ENCODE data around the gene MEIOSIN. TPM values are rescaled to one million over a fixed set of nuclear protein-coding genes. Genes with fewer than 3 reads are reported as not detected.
A peak's percentile ranks its signal among the peaks of the same experiment; 100 is the strongest.
"Not testable (repeated sequence)": the region's sequence is repeated elsewhere in the genome, so short reads cannot be mapped to it uniquely, and the experiment has no call there.

The MEIOSIN gene
- not detected for total RNA-seq

GRCh38 chr19:45733160-45733810 lies at the start of gene MEIOSIN:
Gene MEIOSIN (plus strand): TSS chr19:45733439. CDS start chr19:45735377, 1,938 bp downstream.
- H3K27me3 ChIP-seq = no peaks in the 10 kb centered on the region
- DNase-seq = no peak
- H3K36me3 ChIP-seq = no peaks in the 10 kb centered on the region
- H3K9me3 ChIP-seq = no peaks in the 10 kb centered on the region
- H3K27ac ChIP-seq = no peak within 1 kb of the TSS
- no peak for TF ChIP-seq CTCF (IDR thresholded peaks at IDR 0.05)
- TF ChIP-seq POLR2A (IDR thresholded peaks at IDR 0.05) = no peak
- intact Hi-C loops (cut with DNase I; ENCODE audit: low total_unique reads) = no loop called here
- peaks cover 0 to 4% of the 10 kb centered on the region in 2 donors for H3K4me1 ChIP-seq
- no peak within 1 kb of the TSS for H3K4me3 ChIP-seq

GRCh38 chr19:45685045-45685444 lies 48.2 kb upstream of the MEIOSIN start:
- H3K27me3 ChIP-seq; DNase-seq; H3K27ac ChIP-seq; H3K4me3 ChIP-seq; H3K4me1 ChIP-seq; H3K36me3 ChIP-seq; H3K9me3 ChIP-seq; intact Hi-C loops (cut with DNase I; ENCODE audit: low total_unique reads): not testable (repeated sequence)

GRCh38 chr19:45687599-45687998 lies 45.6 kb upstream of the MEIOSIN start:
- Histone ChIP-seq H3K27ac (no peak overlapping the region), H3K9me3 (no peaks in the 10 kb centered on the region), H3K27me3 (no peaks in the 10 kb centered on the region), H3K4me3 (no peak overlapping the region), H3K36me3 (no peaks in the 10 kb centered on the region), H3K4me1 (no peaks in the 10 kb centered on the region)
- DNase-seq = no peak
- TF ChIP-seq CTCF (IDR thresholded peaks at IDR 0.05) (no peak), POLR2A (IDR thresholded peaks at IDR 0.05) (no peak)
- intact Hi-C loops (cut with DNase I; ENCODE audit: low total_unique reads) = no loop called here

GRCh38 chr19:45691516-45692186 lies 41.6 kb upstream of the MEIOSIN start, which contains the start of gene SNRPD2:
Gene SNRPD2 (minus strand): TSS chr19:45691953. CDS start chr19:45691888, 65 bp downstream.
- no peaks in the 10 kb centered on the region for H3K4me1 ChIP-seq
- intact Hi-C loops (cut with DNase I; ENCODE audit: low total_unique reads) = no loop called here
- no peaks in the 10 kb centered on the region for H3K27me3 ChIP-seq
- H3K36me3 ChIP-seq = no peaks in the 10 kb centered on the region
- no peaks in the 10 kb centered on the region for H3K9me3 ChIP-seq
- H3K4me3 ChIP-seq = peak within 1 kb of the TSS; percentile 77 to 82
- TF ChIP-seq CTCF (IDR thresholded peaks at IDR 0.05) (peak in 1 of 4 experiments; percentile 13), POLR2A (IDR thresholded peaks at IDR 0.05) (peak; percentile 41 to 80)
- H3K27ac ChIP-seq = peak within 1 kb of the TSS; percentile 88 to 90
- peak; percentile 93 for DNase-seq

- H3K27ac ChIP-seq = peak within 1 kb of the TSS; percentile 88 to 90
- peak within 1 kb of the TSS; percentile 77 to 82 for H3K4me3 ChIP-seq
- no peaks in the 10 kb centered on the region for H3K36me3 ChIP-seq
- no peaks in the 10 kb centered on the region for H3K4me1 ChIP-seq
- DNase-seq = peak; percentile 93 to 97
- H3K27me3 ChIP-seq = no peaks in the 10 kb centered on the region
- H3K9me3 ChIP-seq = no peaks in the 10 kb centered on the region
- intact Hi-C loops (cut with DNase I; ENCODE audit: low total_unique reads) = no loop called here
- TF ChIP-seq CTCF (IDR thresholded peaks at IDR 0.05) (peak in 1 of 4 experiments; percentile 25), POLR2A (IDR thresholded peaks at IDR 0.05) (peak; percentile 55 to 62)
These were observed 40.8 kb upstream of the MEIOSIN start, which contains the start of gene QPCTL for GRCh38 chr19:45692187-45693105. Gene QPCTL (plus strand): TSS chr19:45692666. CDS start chr19:45692704, 38 bp downstream.

Data from uterus (tissue), 4 donors.